ENCODE data around the gene ARAP1.

Gene ARAP1

GRCh38 chr11:72725724-72726028 is 26.5 kb downstream of the ARAP1 start:
- in situ Hi-C loops (cut with MboI; ENCODE audit: low sequenced_read_pairs): loop anchor here (10.0 kb wide), 1 partner anchor 449 kb away; no protein-coding TSS in a partner anchor

- in situ Hi-C loops (cut with MboI; ENCODE audit: low sequenced_read_pairs): loop anchor here (10.0 kb wide), 1 partner anchor 450 kb away; no protein-coding TSS in a partner anchor
These were observed 27.1 kb downstream of the ARAP1 start for GRCh38 chr11:72724851-72725723.

GRCh38 chr11:72724021-72724551 is 28.1 kb downstream of the ARAP1 start:
- in situ Hi-C loops (cut with MboI; ENCODE audit: low sequenced_read_pairs): loop anchor here (10.0 kb wide), 1 partner anchor 451 kb away; no protein-coding TSS in a partner anchor

- in situ Hi-C loops (cut with MboI; ENCODE audit: low sequenced_read_pairs): loop anchor here (10.0 kb wide), 1 partner anchor 451 kb away; no protein-coding TSS in a partner anchor
These were observed 28.7 kb downstream of the ARAP1 start for GRCh38 chr11:72723508-72723907.

- in situ Hi-C loops (cut with MboI; ENCODE audit: low sequenced_read_pairs): loop anchor here (10.0 kb wide), 1 partner anchor 453 kb away; no protein-coding TSS in a partner anchor
These were observed 30.0 kb downstream of the ARAP1 start for GRCh38 chr11:72722050-72722748.

DNA sequence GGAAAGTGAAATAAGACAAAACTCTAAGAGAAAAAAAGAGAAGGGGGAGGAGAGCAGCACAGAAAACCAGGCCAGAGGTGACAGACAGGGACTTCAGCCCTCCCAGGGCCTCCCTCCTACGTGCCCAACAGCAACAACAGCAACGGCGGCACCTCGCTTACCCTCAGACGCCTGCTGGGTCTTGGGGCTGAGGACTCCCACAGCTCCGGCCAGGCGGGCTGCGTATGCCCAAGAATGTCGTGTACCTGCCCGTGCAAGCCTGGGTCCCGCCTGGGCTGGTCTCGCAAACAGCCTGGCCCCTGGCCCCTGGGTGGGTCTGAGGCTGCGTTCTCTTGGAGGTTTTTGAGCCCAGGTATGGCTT is 30.5 kb downstream of the ARAP1 start:
- in situ Hi-C loops (cut with MboI; ENCODE audit: low sequenced_read_pairs): loop anchor here (10.0 kb wide), 1 partner anchor 453 kb away; no protein-coding TSS in a partner anchor

GRCh38 chr11:72721276-72721675 is 30.9 kb downstream of the ARAP1 start:
- in situ Hi-C loops (cut with MboI; ENCODE audit: low sequenced_read_pairs): loop anchor here (10.0 kb wide), 1 partner anchor 454 kb away; no protein-coding TSS in a partner anchor

GRCh38 chr11:72720784-72721183 is 31.4 kb downstream of the ARAP1 start:
- in situ Hi-C loops (cut with MboI; ENCODE audit: low sequenced_read_pairs): loop anchor here (10.0 kb wide), 1 partner anchor 454 kb away; no protein-coding TSS in a partner anchor

DNA sequence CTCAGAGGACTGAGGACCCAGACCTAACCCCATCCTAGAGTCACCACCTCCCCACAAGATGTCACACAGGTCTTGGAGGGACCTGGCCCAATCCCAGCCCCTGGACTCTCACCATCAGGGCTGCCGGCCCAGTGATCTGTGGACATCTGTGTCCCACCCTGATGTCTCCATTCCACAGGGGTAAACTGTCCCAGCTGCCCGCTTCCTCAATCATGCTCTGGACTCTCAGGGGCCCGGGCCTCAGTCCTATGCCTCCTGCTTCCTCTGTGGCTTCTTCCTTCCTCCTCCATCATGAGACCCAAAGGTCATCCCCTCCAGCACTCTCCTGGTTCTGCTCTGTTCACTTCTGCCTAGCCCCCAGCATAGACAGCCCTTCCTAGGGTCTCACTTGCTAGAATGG is 32.2 kb downstream of the ARAP1 start:
- in situ Hi-C loops (cut with MboI; ENCODE audit: low sequenced_read_pairs): loop anchor here (10.0 kb wide), 1 partner anchor 455 kb away; no protein-coding TSS in a partner anchor

GRCh38 chr11:72719551-72719950 is 32.7 kb downstream of the ARAP1 start:
- in situ Hi-C loops (cut with MboI; ENCODE audit: low sequenced_read_pairs): no loop called here

- in situ Hi-C loops (cut with MboI; ENCODE audit: low sequenced_read_pairs): no loop called here
These were observed 33.1 kb downstream of the ARAP1 start for GRCh38 chr11:72719144-72719543.

DNA sequence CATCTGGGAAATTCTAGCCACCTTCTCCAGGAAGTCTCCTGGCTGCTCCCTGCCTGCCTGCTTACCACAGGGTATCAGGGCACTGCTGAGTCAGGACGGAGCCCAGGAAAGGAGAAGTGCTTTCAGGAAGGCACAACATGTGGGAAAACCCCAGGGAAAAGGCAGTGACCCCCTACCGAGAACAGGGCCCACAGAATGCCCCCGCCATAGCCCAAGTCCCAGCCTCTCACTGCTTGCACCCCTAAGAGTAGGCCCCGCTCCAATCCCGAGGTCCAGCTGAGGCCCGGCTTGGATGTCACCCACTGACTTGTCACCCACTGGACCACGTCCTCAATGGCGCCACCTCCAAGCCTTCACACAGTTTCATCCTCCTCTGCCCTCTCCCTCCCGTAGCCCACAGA is 34.1 kb downstream of the ARAP1 start:
- in situ Hi-C loops (cut with MboI; ENCODE audit: low sequenced_read_pairs): no loop called here

GRCh38 chr11:72716788-72717435 is 35.3 kb downstream of the ARAP1 start:
- in situ Hi-C loops (cut with MboI; ENCODE audit: low sequenced_read_pairs): no loop called here

GRCh38 chr11:72716290-72716689 is 35.9 kb downstream of the ARAP1 start:
- in situ Hi-C loops (cut with MboI; ENCODE audit: low sequenced_read_pairs): no loop called here

DNA sequence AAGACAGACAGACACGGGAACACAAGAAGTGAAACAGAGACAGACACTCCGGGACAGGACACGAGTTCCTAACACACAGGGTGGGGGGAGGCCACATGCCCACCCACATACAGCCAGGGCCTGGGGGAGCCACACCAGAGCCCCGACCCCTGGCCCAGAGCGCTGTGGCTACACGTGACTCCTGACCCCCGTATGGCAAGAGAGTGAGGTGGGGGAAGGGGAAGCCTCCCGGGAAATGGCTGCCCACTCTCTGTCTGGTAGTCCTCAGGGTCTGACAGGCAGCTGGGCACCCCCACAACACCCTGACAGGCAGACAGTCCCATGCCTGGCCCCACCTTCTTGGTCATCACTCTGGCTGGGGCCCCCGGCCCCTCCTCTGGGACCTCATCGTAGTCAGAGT is 39.4 kb downstream of the ARAP1 start:
- in situ Hi-C loops (cut with MboI; ENCODE audit: low sequenced_read_pairs): no loop called here

DNA sequence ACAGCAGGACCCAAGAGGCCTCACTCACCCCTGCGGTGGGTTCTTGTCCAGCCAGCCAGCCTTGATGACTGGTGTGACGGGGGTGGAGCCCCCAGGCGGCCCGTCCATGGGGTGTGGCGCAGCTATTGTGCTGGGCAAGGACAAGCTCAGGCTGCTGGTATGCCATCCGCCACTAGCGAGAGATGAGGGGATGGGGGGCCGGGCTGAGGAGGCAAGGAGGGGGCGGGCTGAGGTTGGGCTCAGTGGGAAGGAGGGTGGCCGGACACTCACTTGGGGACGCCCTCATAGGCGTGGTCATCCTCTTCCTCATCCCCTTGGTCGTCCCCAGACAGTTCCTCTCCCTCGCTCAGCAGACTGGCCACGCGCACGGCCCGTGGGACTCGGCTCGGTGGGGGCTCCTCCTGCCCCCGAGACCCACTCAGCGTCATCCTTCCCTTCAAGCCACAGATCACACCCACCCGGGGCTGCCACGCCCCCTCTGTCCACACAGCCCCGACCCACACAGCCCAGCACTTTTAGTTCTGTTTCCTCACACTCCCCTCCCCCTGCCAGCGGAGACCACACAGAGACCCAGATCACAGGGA is 39.9 kb downstream of the ARAP1 start:
- in situ Hi-C loops (cut with MboI; ENCODE audit: low sequenced_read_pairs): no loop called here

- in situ Hi-C loops (cut with MboI; ENCODE audit: low sequenced_read_pairs): no loop called here
These were observed 41.1 kb downstream of the ARAP1 start for GRCh38 chr11:72711141-72711540.

GRCh38 chr11:72710278-72710677 is 41.9 kb downstream of the ARAP1 start:
- in situ Hi-C loops (cut with MboI; ENCODE audit: low sequenced_read_pairs): no loop called here

DNA sequence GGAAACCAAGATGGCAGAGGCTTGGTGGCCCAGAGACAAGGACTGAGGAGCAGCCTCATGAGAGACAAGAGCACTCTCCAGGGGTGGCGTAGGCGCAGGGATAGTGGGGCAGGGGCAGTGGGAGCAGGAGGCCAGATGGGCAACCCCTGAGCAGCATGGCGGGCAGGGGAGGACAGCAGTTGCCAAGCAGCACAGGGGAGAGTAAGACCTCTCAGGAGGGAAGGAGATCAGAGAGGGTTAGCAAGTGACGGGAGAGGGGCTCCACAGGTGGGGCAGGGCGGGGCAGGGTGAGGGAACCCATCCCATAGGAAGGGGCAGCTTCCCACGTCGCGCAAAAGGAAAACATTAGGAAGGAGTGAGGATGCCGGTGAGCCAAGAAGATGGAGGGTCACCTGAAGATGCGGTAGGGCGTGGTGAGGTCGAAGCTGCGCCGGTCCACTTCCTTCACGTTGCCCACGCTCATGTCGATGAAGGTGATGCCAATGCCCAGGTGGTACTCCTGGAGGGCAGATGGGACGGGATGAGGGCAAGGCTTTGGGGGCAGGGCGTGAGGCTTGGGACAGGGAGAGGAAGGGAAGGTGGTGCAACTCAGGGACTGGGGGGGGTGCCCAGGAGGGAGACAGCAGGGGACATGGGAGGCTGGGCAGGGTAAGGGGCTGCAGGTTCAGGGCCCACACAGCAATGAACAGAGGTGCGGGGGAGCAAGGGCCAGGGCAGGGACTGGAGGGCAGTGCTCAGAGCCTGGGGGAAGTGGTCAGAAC is 42.5 kb downstream of the ARAP1 start:
- in situ Hi-C loops (cut with MboI; ENCODE audit: low sequenced_read_pairs): no loop called here

- in situ Hi-C loops (cut with MboI; ENCODE audit: low sequenced_read_pairs): no loop called here
These were observed 45.2 kb downstream of the ARAP1 start for GRCh38 chr11:72707032-72707431.

Data from HL-60/S4 treated with retinoic acid at 250 ng/mL for 4 days and 3 days (cell line).